Stimulated activated CD4-positive, alpha-beta T cell treated with anti-CD3 and anti-CD28 coated beads, TNF-alpha, amount 100 ng/mL, for 24 hours (primary cell): ENCODE measurements around the gene TKTL1.

Experiments
- DNase-seq, 3 experiments: peaks; one replicate each; pipeline ENCODE4 v3.0.0-alpha.2; 2020; ENCODE audit warnings: low read depth in 3 of 3

TKTL1 gene

DNA sequence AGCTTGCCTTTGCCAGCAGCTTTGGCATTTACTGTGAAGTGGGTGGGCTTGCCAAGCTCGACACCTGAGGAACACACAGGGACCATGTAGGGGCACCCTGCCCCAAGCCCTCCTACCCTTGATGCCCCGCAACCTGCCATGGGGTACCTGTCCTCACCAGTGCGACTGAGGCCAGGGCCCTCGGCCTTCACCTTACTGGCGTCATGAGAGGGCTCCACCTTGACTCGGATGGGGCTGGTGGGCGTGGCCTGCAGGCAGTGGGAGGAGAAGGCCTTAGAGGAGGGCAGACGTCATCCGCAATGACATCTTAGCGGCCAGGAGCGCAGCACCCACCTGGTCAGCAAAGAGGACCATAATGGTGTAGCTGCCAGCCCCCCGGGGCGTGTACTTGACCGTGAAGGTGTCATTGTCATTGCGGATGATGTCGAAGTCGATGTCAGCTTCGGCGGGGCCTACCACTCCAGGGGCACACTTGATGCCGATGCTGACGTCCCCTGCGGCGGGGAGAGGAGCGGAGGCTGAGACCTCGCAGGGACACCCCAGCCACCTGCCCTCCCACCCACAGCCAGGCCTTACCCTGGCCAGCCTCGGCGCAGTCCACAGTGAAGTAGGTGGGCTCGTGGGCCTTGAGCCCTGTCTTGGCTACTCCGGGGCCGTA is 66.6 kb downstream of the TKTL1 start:
- no peak for DNase-seq

DNA sequence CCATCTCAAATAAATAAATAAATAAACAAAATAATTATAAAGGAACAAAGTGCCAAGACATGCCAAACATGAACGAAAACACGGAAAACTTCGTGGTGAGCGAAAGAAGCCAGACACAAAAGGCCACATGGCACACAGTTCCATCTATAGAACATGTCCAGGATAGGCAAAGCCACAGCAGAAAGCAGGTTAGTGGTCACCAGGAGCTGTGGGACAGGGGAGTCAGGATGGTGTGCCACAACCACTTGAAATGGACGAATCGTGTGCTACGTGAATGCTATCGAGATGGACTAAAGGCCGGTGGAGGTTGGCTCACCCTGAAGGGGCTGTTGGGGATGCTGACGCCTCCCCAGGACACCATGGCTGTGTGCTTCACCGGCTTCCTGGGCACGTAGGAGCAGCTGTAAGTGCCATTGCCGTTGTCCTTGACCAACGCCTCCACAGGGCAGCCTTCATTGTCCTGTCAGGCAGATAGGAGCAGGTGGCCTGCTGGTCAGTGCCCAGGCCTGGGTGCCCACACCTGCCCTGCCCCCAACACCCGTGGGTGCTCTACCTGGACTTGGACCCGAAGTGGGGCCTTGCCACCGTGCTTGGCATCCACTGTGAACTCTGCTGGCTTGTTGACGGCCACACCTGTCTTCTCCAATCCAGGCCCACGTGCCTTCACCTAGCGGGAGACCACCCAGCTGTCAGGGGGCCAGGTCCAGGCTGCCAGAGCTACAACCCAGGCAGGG is 68.3 kb downstream of the TKTL1 start:
- no peak for DNase-seq

DNA sequence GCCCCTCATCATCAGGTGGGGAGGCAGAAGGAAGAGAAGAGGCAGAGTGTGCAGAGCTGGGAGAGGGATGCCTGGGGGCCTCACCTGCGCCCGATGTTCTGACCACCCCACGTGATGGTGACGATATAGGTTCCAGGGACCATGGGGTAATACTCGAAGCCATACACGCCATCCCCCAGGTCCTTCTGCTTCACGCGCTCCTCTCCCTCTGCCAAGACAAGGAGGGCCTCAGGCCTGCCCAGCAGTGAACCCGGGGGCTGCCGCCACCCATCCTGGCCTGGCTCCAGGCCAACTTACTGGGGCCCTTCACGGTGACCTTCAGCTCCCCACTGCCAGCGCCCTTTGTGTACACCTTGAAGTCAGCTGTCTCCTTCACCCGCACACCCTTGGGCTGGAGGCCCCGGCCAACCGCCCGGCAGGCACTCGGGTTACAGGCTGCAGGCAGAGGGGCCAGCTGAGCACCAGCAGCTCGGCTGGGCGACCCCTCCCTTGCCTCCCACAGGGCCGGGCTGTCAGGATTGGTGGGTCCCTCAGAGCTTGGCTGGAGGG is 69.5 kb downstream of the TKTL1 start:
- no peak for DNase-seq

DNA sequence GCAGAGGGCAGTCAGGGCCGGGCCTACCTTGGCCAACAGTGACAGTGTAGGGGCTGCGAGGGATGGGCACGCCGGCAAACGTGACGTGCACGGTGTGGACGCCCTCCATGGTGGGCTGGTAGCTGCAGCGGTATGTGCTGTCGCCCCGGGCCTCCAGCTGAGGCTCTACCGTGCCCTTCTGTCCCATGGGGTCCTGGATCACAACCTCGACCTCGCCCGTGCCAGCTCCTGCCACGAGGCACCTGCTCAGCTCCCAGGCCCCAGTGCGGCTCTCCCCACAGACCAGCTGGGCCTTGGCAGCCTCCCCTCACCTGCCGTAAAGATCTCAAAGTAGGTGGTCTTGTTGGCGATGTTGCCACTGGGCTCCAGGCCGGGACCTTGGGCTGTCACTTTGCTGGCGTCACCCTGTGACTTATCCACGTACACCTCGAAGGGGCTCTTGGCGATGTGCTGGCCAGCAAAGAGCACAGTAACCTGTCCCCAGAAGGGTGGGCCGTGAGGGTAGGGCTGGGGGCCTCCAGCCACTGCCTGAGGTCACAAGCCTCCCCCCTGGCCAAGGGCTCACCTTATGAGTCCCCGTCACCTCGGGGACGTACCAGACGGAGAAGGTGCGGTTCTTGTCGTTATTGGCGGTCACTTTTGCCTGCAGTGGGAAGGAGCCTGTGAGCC is 70.5 kb downstream of the TKTL1 start:
- no peak for DNase-seq

DNA sequence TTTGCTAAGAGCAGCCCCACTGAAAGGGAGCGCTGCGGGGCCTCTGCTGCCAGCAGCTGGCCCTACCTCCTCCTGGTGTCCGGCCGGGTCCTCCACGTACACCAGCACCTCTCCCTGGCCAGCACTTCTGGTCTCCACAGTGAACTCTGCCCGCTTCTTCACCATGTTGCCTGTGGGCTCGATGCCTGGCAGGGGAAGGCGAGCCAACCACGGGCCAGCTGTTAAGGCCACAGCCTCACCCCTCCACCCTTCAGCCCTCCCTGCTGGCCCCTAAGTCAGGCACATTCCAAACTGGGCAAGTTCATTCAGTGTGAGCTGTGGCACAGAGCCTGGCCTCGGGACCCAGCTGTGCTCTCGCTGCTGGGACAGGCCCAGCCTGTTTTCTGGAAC is 71.1 kb downstream of the TKTL1 start:
- DNase-seq: no peak

DNA sequence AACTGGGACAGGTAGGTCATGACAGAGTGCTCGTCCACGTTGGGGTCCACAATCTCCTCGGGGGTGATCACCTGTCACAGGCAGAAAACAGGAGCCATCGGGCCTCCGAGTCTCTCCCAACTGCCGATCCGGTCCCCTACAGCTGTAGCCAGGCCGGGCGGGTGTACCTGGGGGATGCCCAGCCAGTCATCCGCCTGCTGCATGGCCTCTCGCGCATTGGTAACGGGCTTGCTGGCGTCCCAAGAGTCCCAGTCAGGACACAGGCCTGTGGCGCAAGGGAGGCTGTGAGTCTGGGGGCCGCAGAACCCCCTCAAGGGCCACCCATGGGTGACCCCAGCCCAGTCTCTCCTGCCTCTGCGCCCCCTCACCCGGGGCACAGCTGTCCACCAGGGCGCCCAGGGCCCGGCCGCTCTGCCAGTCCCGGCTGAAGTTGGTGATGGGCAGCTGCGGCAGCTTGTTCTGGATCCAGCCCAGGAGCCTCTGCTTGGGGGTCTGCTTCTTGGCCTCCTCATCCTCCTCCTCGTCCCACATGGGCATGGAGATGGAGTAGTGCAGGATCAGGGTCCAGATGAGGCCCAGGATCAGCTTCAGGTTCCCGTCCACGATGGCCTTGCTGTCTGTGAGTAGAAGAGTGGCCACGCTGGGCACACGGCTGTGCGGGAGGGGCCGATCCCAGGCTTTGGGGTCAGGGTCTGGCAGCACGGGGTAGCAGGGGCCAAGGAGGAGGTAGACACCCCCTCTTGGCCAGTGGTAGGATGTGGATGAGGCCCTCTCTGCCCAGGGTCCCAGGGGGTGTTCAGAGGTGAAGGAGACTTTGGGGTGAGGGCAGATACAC is 72.1 kb downstream of the TKTL1 start:
- DNase-seq: no peak

DNA sequence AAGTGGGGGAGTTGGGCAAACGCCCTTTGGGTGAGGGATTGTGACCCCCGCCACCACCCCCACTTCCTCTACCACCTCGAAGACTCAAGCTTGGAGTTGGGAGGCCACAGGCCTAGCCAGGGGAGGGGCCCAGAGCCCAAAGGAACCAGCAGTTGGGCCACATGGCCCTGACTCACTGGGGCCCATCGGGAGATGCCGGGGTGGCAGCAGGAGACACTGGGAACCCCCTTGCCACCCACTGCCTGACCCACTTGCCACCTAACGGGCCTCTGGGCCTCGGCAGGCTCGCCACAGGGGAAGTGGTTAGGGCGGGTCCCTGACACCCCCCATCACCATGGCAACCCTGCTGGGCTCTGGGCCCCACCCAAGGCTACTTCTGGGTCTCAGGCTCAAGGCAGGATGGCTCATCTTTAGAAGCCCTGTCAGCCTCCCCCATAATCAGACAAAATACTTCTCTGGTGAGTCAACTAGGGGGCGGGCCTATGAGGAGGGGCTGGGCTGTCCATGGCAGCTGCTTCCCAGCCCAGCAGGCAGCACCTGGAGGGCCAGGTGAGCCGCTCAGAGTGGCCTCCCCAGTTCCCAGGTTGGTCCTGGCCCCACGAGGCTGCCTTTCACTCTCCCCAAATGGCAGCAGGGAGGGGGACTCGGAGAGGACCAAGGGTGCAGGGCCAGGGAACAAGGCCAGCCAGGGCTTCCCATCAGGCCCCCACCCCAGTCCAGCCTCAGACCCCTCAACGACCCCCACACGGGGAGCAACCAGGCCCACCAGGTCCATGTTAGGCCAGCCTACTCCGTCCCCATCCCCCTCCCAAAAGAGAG is 73.2 kb downstream of the TKTL1 start:
- peak; percentile 83 to 88 (median 84) for DNase-seq

DNA sequence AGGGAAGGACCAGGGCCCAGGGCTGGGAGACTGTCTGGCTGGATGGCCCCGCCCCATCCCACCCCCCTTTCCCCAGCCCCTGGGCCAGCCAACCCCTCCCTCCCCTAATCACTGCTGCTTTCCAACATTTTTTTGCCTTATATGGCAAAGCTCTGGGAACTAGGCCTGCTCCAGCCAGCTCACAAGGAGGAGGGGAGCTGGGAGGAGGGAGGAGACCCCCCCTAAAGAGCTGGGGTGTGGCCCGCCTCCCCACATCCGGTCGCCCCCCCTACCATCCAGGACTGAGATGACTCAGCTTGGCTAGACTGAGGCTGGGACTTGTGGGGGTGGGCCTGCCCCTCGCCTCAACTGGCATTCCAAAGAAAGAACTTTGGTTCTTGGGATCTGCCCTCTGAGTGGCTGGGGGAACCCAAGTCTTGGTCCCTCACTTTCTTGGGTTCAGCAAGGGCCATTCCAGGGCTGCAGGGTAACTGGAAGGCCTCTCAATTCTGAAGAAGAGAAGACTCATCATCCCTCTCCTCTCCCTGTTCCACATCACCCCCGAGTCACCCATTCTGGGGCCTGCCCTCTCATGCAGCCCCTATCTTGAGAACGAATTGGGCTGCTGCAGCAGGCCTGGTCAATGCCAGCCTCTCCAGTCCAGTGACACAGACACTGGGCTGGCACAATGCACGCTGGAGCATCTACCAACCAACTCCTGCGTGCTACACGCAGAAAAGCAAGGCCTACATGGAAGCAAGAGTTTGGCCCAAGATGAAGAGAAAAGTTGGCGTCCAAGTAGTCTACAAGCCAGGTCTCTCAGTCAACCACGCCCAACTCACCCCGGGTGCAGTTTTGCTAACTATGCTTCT is 74.1 kb downstream of the TKTL1 start:
- peak in 2 of 3 experiments; percentile 48 to 63 for DNase-seq

DNA sequence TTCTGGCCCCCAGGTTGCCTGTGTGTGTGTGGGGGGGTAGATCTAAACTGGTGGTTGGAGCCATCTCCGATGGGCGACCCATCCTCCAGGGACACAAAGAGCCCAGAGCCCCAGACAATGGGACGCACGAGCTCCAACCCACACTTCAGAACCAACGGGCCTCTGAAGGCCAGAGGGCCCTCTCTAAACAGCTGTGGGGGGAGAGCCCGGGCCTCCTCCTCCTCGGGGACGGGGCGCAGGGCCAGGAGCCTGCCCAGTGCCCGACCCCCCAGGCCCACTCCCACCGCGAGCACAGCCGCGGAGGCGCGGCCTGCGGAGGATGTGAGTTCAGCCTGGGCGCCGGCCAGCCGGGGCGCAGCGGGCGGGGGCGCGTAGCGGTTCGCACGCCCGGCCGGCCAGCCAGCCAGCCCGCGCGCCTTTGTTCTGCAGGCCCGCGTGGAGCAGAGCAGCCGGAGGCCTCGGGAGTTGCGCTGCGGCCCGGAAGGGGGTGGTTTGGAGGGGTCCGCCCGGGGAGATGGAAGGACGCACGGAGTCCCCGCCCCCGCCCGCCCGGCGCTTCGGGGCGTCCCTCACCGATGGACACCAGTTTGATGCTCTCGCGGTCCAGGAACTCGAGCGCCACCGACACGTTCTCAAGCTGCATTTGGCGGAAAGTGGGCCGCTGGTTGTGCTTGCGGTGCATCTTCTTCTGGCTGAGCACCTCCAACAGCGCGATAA is 74.9 kb downstream of the TKTL1 start:
- no peak for DNase-seq

DNA sequence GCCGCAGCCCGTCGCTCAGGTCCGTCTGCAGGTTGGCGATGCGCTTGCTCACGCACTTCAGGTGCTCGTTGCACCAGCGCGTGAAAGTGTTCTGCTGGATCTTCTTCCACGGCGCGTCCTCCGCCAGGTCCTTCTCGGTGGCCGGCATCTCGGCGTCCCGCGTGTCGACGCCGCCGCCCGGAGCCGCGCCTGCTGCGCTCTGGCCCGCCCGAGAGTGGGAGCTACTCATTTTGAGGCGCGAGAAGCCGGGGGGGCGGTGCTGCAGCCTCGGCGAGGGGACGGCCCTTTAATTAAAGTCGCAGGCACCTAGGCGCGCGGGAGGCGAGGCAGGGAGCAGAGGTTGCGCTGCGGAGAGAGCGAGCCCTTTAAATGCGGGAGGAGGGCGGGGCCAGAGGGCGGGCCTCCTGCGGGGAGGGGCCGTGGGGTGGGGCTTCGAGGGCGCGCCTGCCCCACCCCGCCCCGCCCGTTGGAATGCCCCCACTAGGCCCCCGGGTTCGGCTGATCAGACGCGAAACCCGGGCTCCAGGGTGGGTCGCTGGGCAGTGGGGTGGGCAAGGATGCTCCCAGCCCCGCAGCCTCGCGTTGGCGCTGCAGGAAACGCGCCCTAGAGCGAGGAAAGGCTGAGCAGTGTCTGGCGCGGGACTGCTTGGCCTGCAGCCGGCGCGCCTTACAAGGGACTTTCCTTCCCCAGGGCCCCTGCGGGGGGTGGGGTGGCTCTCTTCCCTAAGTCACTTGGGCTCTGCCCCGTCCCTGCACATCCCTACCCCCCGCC is 75.6 kb downstream of the TKTL1 start:
- DNase-seq: peak; percentile 83 to 92 (median 83)

DNA sequence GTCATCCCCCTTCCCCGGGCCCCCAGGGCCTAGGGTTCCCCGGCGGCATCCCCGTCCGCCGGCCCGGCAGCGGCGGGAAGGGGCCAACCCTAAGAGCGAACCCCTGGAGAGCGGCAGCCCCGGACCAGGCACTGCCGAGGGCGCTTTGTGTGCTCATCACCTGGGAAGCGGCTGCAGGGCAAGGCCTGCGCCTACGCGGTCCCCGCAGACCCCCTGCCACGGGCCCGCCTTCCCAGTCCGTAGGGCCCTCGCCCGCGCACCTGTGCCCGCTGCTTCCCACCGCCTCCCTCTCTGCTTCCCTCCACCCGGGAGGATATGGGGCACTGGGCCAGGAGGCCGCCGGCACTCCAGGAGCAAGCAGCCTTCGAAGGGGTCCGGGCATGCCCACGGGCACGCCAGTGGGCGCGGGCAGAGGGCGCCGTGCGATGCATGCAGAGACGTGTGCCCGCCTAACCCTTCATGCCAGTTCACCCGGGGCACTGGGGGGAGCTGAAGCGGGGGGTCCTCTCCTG is 76.2 kb downstream of the TKTL1 start:
- DNase-seq: no peak

DNA sequence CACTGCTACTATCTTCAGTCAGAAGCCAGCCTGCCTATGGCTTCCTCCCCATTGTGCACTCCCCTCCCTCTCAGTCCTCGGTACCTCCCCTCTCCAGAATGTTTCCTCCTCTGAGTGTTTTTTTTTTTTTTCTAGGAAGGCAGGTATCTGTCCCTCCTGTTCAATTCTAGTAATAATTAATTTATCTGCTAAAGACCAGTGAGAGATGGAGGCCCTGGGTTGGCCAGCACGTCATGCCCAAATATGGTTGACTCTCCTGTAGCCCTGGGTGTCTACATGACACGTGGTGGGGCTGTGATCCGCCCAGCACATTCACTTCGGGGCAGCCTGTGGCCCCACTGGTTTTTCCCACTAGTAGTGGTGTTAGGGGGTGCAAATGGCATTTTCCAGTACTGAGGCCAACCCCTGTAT is 77.0 kb downstream of the TKTL1 start:
- peak in 1 of 3 experiments; percentile 42 for DNase-seq

DNA sequence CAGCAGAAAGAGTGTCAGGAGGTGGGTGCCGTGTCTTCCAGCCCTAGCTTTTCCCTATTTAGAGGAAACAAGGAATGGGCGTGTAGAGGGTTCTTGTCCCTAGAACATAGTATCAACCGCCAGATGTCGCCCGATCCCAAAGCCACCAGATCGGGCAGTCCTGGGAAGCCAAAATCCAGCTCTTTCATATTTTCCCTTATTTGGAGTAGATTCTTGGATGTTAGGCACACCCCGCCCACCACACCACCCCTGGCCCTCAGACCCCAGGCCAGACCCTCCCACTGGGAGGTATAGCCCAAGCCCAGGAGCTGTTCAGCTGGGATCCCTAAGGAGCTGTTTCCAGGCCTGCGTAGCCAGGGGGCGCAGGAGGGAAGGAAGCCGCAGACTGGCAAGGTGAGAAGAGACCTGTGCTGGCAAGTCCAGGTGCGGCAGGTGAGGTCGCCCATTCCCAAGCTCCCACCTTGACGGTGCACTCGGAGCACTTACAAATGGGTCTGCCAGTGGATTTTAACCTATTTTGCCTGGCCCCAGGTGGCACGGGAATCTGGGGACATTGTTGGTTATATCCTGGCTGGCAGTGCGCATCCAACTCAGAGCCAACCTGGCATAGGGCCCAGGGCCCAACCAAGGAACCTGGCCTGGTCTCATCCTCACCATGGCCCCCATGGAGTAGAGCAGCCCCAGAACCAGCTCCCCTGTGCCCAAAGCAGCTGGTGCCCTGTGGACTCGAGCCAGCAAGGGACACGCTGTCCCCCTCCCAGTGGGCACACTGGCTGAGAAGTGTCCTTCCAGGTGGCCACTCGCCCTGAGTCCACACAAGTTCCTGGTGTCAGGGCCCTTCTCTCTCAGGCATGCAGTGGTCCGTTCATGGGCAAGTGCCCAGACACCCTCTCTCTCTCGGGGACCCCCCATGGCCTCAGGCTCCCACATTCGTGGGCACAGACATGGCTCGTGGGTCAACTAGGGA is 78.0 kb downstream of the TKTL1 start:
- DNase-seq: no peak

DNA sequence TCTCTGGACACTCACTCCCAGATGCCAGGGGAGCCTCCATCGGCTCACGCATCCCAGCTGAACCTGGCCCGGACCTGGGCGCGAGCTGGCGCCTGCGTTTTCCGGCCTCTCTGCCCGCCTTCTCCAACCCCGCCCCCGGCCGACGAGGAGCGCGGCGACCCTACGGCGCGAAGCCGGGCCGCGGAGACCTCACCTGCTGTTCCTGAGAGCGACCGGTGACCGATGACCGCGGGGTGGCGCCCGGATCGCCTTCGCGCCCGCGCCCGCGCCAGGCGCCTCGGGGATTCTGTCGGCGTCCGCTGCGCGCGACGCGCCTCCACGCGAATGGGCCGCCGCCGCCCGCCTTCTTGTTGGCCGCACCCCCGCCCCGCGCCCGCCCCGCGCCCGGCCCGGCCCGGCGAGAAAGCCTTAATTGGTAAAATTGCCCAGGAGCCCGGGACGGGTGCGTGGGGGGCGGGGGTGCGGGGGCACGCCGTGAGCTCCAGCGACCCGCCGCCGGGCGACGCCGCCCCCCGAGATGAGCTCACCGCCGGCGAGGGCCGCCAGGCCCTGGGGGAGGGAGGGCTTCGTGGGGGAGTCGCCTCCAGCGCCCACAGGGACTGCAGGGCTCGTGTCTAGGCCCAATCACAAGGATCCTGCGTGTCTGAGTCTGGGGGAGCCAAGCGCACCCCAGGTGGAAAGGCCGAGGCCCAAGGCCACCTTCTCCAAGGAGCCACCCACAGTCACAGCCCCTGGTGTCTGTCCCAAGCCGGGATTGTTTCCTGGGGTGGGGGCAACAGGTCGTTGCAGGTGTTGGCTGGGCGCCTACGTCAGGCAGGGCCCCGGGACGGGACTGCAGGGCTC is 78.9 kb downstream of the TKTL1 start, which contains the start of gene FLNA:
FLNA (minus strand) TSS at position 322 of the 843 bp plus-strand sequence. CDS start 3,389 bp downstream, outside the sequence.
- peak in 1 of 3 experiments; percentile 28 for DNase-seq

DNA sequence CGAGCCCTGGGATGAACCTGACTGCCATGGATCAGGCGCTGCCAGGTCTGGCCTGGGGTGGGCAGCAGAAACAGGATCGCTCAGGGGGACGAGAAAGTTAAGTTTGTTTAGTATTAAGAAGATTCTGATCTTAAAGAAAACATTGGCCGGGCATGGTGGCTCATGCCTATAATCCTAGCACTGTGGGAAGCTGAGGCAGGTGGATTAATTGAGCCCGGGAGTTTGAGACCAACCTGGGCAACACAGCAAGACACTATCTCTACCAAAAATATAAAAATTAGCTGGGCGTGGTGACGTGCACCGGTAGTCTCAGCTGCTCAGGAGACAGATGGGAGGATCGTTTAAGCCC is 79.5 kb downstream of the TKTL1 start:
- DNase-seq: no peak

DNA sequence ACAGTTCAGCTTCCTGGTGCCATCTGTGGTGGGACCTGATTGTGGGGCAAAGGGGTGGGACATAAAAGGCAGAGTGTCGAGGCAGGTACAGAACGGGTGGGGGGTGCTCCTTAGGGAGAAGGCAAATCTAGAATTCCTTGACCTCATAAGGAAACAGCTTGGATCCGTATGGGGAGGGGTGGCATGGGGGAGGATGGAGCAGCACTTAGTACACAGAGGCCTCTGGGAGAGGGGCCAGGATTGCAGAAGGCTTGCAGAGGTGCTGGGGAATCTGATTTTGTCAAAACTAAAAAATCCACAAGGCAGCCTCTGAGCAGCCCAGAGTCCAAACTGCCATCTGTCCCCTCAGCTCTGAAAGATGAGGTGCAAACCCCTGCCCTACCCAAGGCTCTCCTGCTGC is 81.2 kb downstream of the TKTL1 start:
- no peak for DNase-seq
